Measurements from ENCODE around the gene CSF3R.

GRCh38 chr1:36471830-36472641, 10.7 kb downstream of the CSF3R start:
- TF ChIP-seq EZH2 (IDR thresholded peaks at IDR 0.05; ENCODE audit: borderline replicate concordance, low read depth, low read length, poor library complexity, severe bottlenecking) (no peak), CTCF (conservative IDR thresholded peaks at IDR 0.05; ENCODE audit: low read depth, low read length) (no peak)

All from A673 (cell line).